GM12872 (cell line): ENCODE measurements around the gene LIX1.
A peak's percentile ranks its signal among the peaks of the same experiment; 100 is the strongest.

Source experiments
- CTCF ChIP-seq: IDR thresholded peaks from 3 replicates; pipeline ENCODE4 v1.5.1; 2011; ENCODE audit warnings: low read depth, mild to moderate bottlenecking, low read length, moderate library complexity; ENCODE audit not compliant: insufficient read depth

LIX1 gene

DNA sequence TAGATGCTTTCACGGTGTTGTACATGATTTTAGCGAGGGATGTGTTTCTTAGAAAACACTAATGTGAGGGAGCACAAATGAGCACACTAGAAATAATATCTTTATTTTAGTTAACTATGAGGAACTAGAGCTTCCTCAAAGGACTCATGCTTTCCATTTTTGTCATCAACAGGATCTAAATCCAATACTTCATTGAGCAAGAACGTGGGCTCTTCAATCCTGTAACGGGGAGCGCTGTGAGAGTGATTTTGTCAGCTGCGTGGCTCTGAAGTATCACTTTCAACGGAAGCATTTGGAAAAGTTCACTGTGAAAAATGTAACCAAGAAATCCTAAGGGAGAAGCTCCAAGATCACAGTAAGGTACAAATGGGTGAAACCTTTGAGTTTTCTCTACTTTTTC is 93.2 kb downstream of the LIX1 start:
- no peak for TF ChIP-seq CTCF

GRCh38 chr5:97047076-97047475 is 95.3 kb downstream of the LIX1 start:
- no peak for TF ChIP-seq CTCF

GRCh38 chr5:97046270-97046982 is 96.0 kb downstream of the LIX1 start:
- TF ChIP-seq CTCF = no peak

DNA sequence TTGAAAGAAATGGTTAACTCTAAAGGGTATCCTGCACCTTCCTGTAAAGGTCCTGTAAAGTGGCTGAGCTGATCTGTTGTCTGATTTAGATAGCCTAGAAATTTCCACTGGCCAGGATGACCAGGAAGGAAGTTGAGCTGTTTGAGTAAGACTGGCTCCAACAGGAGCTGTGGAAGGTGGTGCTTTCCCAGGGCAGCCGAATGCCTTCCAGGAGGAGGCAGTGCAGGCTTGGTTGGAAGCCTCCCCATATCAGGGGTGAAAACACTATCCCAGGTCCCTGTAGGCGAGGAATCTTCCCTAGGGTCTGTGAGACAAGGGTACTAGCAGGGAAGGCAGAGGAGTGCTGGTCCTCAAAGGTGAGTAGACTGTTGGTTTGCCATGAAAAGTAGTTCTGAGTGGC is 98.4 kb downstream of the LIX1 start:
- peak; percentile 33; the same call in 2 of the 3 replicates for TF ChIP-seq CTCF

- no peak for TF ChIP-seq CTCF
Measured at GRCh38 chr5:97043511-97043910, 98.9 kb downstream of the LIX1 start.

DNA sequence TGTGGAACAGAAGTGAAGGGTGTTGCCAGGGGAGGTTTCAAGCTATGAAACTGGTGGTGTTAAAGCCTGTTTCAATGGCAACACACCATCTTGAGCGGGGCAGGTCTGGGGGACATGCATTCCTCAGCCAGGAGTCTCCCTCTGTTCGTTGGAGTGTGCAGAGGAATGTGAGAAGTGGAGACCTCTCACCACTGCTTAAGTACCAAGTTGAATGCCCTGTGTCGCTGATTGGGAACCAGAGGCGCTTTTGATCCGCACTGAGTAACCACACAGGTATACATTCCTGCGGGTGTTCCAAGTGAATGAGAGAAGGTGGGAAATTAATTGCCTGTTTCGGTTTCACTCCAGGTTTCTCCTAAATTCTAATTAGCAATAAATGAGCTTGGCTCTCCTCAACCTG is 99.4 kb downstream of the LIX1 start:
- no peak for TF ChIP-seq CTCF
